LNCAP (cell line): ENCODE data around the gene PRKCA.

Experiments used
- CTCF ChIP-seq: fragments of 450-650 bp; IDR thresholded peaks from 2 replicates; pipeline ENCODE4 v1.5.1; 2017; ENCODE audit warnings: mild to moderate bottlenecking

Gene PRKCA

GRCh38 chr17:66354472-66354871 is 52.1 kb downstream of the PRKCA start:
- TF ChIP-seq CTCF = no peak

GRCh38 chr17:66354981-66355380 is 52.6 kb downstream of the PRKCA start:
- no peak for TF ChIP-seq CTCF

- no peak for TF ChIP-seq CTCF
These were observed 53.1 kb downstream of the PRKCA start for GRCh38 chr17:66355510-66355909.

- no peak for TF ChIP-seq CTCF
These were observed 54.6 kb downstream of the PRKCA start for GRCh38 chr17:66357037-66357436.

GRCh38 chr17:66359351-66359750 is 56.9 kb downstream of the PRKCA start:
- TF ChIP-seq CTCF = no peak

GRCh38 chr17:66364508-66364907 is 62.1 kb downstream of the PRKCA start:
- no peak for TF ChIP-seq CTCF

- no peak for TF ChIP-seq CTCF
These were observed 62.6 kb downstream of the PRKCA start for GRCh38 chr17:66364990-66365490.

GRCh38 chr17:66365903-66366302 is 63.5 kb downstream of the PRKCA start:
- no peak for TF ChIP-seq CTCF
